MCF 10A (cell line): Measurements from ENCODE around the gene MAGI1. TPM values are rescaled to one million over a fixed set of nuclear protein-coding genes. Genes with fewer than 3 reads are reported as not detected.

ENCODE experiments used
- BruUV-seq: library from RNA; stranded (reverse); fragments of 400-500 nt; replicated peaks from 2 replicates; lab custom pipeline; 2021; lab: Mats Ljungman, UMichigan
- CTCF ChIA-PET: fragments of 300-600 bp; sonication (Branson Sonifier 250); formaldehyde crosslinking; extraction: SDS; loops from one replicate; lab custom pipeline; 2021; ENCODE audit warnings: antibody characterized with exemption, inconsistent platforms; lab: Yijun Ruan, JAX
- POLR2A ChIA-PET: fragments of 300-600, 350-650 bp; sonication (Branson Sonifier 250); formaldehyde crosslinking; extraction: SDS; loops from one replicate; lab custom pipeline; 2020; ENCODE audit warnings: antibody characterized with exemption, inconsistent platforms; lab: Yijun Ruan, JAX
- DNase-seq: peaks from one replicate; pipeline ENCODE4 v3.0.0-alpha.2; 2018; ENCODE audit not compliant: unreplicated experiment
- H3K27ac Mint-ChIP-seq: one replicate; pipeline ENCODE4 v1.8.0; 2022; ENCODE audit warnings: mild to moderate bottlenecking, low read depth, mixed read lengths; ENCODE audit not compliant: unreplicated experiment
- H3K27me3 Mint-ChIP-seq: one replicate; pipeline ENCODE4 v1.8.0; 2022; ENCODE audit warnings: mixed read lengths; ENCODE audit not compliant: insufficient read depth, unreplicated experiment
- H3K36me3 Mint-ChIP-seq: one replicate; pipeline ENCODE4 v1.8.0; 2022; ENCODE audit warnings: mild to moderate bottlenecking, moderate library complexity, mixed read lengths; ENCODE audit not compliant: insufficient read depth, unreplicated experiment
- H3K4me1 Mint-ChIP-seq: one replicate; pipeline ENCODE4 v1.8.0; 2022; ENCODE audit warnings: mixed read lengths; ENCODE audit not compliant: insufficient read depth, unreplicated experiment
- H3K4me3 Mint-ChIP-seq: one replicate; pipeline ENCODE4 v1.8.0; 2022; ENCODE audit warnings: mild to moderate bottlenecking, moderate library complexity, mixed read lengths; ENCODE audit not compliant: unreplicated experiment
- H3K9me3 Mint-ChIP-seq: one replicate; pipeline ENCODE4 v1.8.0; 2022; ENCODE audit warnings: mixed read lengths; ENCODE audit not compliant: unreplicated experiment
- CTCF ChIP-seq: fragments of 200-600 bp; IDR thresholded peaks from one replicate; pipeline ENCODE4 v1.8.0; 2022; ENCODE audit warnings: antibody characterized with exemption, mild to moderate bottlenecking; ENCODE audit not compliant: unreplicated experiment
- intact Hi-C: fragments of 100-400 bp; cut with micrococcal nuclease; formaldehyde crosslinking; loops from 2 replicates; pipeline ENCODE4 v1.14.1; 2022
- total RNA-seq: library from RNA; stranded (reverse); gene quantifications from 2 replicates; pipeline ENCODE4 v1.2.3, GENCODE V29; 2022

MAGI1 gene
- total RNA-seq, 1 experiment from 2014 or later = 6.2 TPM

GRCh38 chr3:65676580-65676979 is 362.1 kb downstream of the MAGI1 start:
- BruUV-seq = no TSS peak
- intact Hi-C loops = no loop called here
- Mint-ChIP-seq H3K4me1 (no peaks in the 10 kb centered on the region), H3K27ac (no peak overlapping the region), H3K27me3 (no peaks in the 10 kb centered on the region), H3K4me3 (no peak overlapping the region), H3K9me3 (no peaks in the 10 kb centered on the region), H3K36me3 (no peaks in the 10 kb centered on the region)
- no peak for DNase-seq
- ChIA-PET CTCF (interaction anchor here (0.6 to 8.2 kb wide), 4 partner anchors 137 to 1508 kb away, joined by 3 to 102 read pairs (median 4); no protein-coding TSS in a partner anchor), POLR2A (no interaction called here)
- TF ChIP-seq CTCF = no peak

GRCh38 chr3:65675011-65675410 is 363.7 kb downstream of the MAGI1 start:
- peaks cover under 1% of the 10 kb centered on the region for H3K4me1 Mint-ChIP-seq
- H3K4me3 Mint-ChIP-seq = no peak overlapping the region
- CTCF ChIA-PET = interaction anchor here (1.0 to 8.2 kb wide), 4 partner anchors 64 to 1142 kb away, joined by 3 to 102 read pairs (median 11); no protein-coding TSS in a partner anchor
- no peak for DNase-seq
- H3K27ac Mint-ChIP-seq = no peak overlapping the region
- H3K9me3 Mint-ChIP-seq = no peaks in the 10 kb centered on the region
- no peaks in the 10 kb centered on the region for H3K36me3 Mint-ChIP-seq
- TF ChIP-seq CTCF = no peak
- no TSS peak for BruUV-seq
- POLR2A ChIA-PET = interaction anchor here (0.7 kb wide), 1 partner anchor 140 kb away, joined by 3 read pairs; no protein-coding TSS in a partner anchor
- intact Hi-C loops = no loop called here
- H3K27me3 Mint-ChIP-seq = no peaks in the 10 kb centered on the region

DNA sequence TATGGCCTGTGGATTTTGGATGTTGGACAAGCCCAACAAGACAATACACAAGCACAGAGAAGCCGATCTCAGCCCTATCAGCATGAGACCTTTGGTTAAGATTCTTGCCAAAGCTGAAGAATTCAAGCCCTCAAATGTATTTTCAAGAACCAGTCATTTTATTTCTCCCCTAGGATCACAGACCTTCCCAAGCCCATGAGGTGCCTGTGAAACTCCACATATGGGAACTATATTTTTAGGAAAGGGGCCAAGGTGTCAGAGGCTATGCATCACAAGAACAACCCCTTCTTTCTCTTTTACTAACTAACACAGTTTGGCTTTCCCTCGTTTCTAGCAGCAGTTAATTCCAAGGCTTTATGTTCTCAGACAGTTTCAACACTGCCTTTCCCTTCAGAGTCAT is 364.5 kb downstream of the MAGI1 start:
- no peak for TF ChIP-seq CTCF
- no peak overlapping the region for H3K27ac Mint-ChIP-seq
- H3K4me1 Mint-ChIP-seq = peaks cover 9% of the 10 kb centered on the region
- intact Hi-C loops = loop anchor here (5.0 kb wide), 2 partner anchors 97 to 187 kb away; no protein-coding TSS in a partner anchor
- H3K36me3 Mint-ChIP-seq = no peaks in the 10 kb centered on the region
- H3K4me3 Mint-ChIP-seq = no peak overlapping the region
- CTCF ChIA-PET = interaction anchor here (0.6 to 8.2 kb wide), 16 partner anchors 10 to 1144 kb away, joined by 3 to 102 read pairs (median 4); no protein-coding TSS in a partner anchor
- H3K27me3 Mint-ChIP-seq = no peaks in the 10 kb centered on the region
- H3K9me3 Mint-ChIP-seq = no peaks in the 10 kb centered on the region
- BruUV-seq = no TSS peak
- no peak for DNase-seq
- POLR2A ChIA-PET = no interaction called here

DNA sequence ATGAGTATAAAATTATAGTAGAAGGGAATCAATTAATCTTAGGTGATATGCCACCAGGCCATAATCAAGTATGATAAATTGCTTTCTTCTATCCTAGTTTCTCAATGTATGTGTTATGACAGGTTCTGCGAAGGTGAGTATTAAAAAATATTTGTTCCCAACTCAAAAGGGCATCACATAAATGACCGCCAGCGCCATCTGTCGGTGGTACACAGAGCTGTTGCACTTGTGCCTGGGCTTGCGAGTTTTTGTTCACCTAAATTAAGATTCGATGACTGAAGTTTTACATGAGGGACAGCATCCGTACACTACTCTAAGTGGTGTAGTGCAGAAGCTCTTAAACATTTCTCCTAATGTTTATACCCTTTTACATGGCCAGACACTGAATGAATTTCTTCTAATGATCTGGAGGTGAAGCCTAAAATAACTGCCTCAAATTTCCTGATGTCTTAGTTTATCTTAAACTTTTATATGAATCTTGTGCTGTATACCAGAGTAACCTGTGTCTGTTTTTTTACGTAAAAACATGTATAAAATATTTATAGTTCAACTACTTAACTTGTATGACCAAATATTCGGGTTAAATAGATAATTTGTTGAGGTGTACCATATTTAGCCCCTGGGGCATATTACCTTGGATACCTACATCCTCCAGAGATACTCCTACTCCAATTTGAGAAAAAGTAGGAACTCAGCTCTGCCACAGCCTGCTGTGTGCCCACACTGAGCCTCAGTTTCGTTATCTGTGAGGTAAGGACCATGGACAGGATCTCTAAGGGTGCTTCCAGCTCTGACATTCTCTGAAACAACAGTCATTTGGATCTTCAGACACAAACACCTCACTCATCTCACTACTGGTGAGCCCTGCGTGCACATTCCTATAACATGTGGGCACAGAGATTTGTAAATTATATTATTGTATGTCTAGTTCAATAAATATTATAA is 365.6 kb downstream of the MAGI1 start:
- no TSS peak for BruUV-seq
- Mint-ChIP-seq H3K36me3 (no peaks in the 10 kb centered on the region), H3K4me3 (no peak overlapping the region), H3K27ac (no peak overlapping the region), H3K9me3 (no peaks in the 10 kb centered on the region), H3K4me1 (peaks cover 9% of the 10 kb centered on the region), H3K27me3 (no peaks in the 10 kb centered on the region)
- peak; percentile 64 for TF ChIP-seq CTCF
- ChIA-PET POLR2A (no interaction called here), CTCF (interaction anchor here (0.5 to 8.2 kb wide), 34 partner anchors 8 to 1144 kb away, joined by 3 to 102 read pairs (median 4); no protein-coding TSS in a partner anchor)
- peak; percentile 78 for DNase-seq
- intact Hi-C loops = loop anchor here (1.0 to 5.0 kb wide), 6 partner anchors 60 to 1142 kb away; no protein-coding TSS in a partner anchor
